ENCODE data around the gene EPB41L5.

DNA sequence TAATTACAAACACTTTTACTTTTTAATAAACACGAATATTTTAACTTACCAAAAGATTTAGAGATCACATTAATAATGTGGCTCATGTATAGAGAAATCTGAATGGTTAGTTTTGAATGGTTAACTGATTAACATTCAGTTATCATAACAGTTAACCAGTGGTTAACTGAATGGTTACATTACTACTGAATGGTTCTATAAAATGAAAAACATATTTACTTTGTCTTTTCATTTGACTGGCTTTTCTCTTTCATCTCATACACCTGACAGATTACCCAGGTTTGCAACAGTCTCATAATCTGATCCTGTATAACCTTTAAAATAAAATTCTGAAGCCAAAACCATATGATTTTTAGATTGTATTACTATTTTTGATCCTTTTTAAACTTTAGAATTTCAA lies 91.9 kb downstream of the EPB41L5 start:
- TF ChIP-seq, protein P1, sequence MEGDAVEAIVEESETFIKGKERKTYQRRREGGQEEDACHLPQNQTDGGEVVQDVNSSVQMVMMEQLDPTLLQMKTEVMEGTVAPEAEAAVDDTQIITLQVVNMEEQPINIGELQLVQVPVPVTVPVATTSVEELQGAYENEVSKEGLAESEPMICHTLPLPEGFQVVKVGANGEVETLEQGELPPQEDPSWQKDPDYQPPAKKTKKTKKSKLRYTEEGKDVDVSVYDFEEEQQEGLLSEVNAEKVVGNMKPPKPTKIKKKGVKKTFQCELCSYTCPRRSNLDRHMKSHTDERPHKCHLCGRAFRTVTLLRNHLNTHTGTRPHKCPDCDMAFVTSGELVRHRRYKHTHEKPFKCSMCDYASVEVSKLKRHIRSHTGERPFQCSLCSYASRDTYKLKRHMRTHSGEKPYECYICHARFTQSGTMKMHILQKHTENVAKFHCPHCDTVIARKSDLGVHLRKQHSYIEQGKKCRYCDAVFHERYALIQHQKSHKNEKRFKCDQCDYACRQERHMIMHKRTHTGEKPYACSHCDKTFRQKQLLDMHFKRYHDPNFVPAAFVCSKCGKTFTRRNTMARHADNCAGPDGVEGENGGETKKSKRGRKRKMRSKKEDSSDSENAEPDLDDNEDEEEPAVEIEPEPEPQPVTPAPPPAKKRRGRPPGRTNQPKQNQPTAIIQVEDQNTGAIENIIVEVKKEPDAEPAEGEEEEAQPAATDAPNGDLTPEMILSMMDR (IDR thresholded peaks at IDR 0.05) = no peak
- TF ChIP-seq POLR2A (IDR thresholded peaks at IDR 0.05) (no peak), EP300 (IDR thresholded peaks at IDR 0.05) (no peak)

All from upper lobe of left lung (tissue), 4 donors.